OCI-LY7 (cell line): Measurements from ENCODE around the gene IQGAP2. TPM values are rescaled to one million over a fixed set of nuclear protein-coding genes. Genes with fewer than 3 reads are reported as not detected.

Experiments used
- BruUV-seq: library from RNA; stranded (reverse); fragments of 400-500 nt; replicated peaks from 2 replicates; lab custom pipeline; 2021; lab: Mats Ljungman, UMichigan
- CTCF ChIA-PET: fragments of 300-600 bp; sonication (Branson Sonifier 250); formaldehyde crosslinking; loops from one replicate; lab custom pipeline; 2022; ENCODE audit warnings: antibody characterized with exemption; ENCODE audit not compliant: unreplicated experiment; lab: Charles Lee
- POLR2A ChIA-PET: fragments of 300-600 bp; sonication (Branson Sonifier 250); formaldehyde crosslinking; loops from one replicate; lab custom pipeline; 2022; ENCODE audit warnings: antibody characterized with exemption; lab: Charles Lee
- DNase-seq: peaks from one replicate; pipeline ENCODE4 v3.0.0-alpha.2; 2015; ENCODE audit warnings: low spot score
- H2AFZ ChIP-seq: fragments of 200-600 bp; sonication (generic), shearing (Covaris generic); 2 replicates; pipeline ENCODE4 v1.6.1; 2014; ENCODE audit warnings: mild to moderate bottlenecking, antibody characterized with exemption, low read length, moderate library complexity
- H3K27ac ChIP-seq: fragments of 200-600 bp; sonication (generic); 2 replicates; pipeline ENCODE4 v1.5.1; 2014; ENCODE audit warnings: mixed run types, low read depth, mild to moderate bottlenecking, moderate library complexity, low read length, inconsistent platforms; ENCODE audit not compliant: poor library complexity, severe bottlenecking
- H3K36me3 ChIP-seq: fragments of 200-600 bp; sonication (generic); 2 replicates; pipeline ENCODE4 v1.6.1; 2014; ENCODE audit warnings: mild to moderate bottlenecking, antibody characterized with exemption, low read length, moderate library complexity, mixed read lengths; ENCODE audit not compliant: insufficient read depth
- H3K4me1 ChIP-seq: fragments of 200-600 bp; sonication (generic); 2 replicates; pipeline ENCODE4 v1.5.1; 2014; ENCODE audit warnings: mild to moderate bottlenecking, low read length; ENCODE audit not compliant: insufficient read depth, poor library complexity, severe bottlenecking
- H3K4me2 ChIP-seq: fragments of 200-600 bp; sonication (generic); 2 replicates; pipeline ENCODE4 v1.6.1; 2014; ENCODE audit warnings: mild to moderate bottlenecking, low read length
- H3K4me3 ChIP-seq: fragments of 200-600 bp; sonication (generic); 2 replicates; pipeline ENCODE4 v1.5.1; 2014; ENCODE audit warnings: mild to moderate bottlenecking, low read depth, low read length; ENCODE audit not compliant: poor library complexity, severe bottlenecking
- H3K79me2 ChIP-seq: fragments of 200-600 bp; sonication (generic); 2 replicates; pipeline ENCODE4 v1.6.1; 2016; ENCODE audit warnings: low read depth, mild to moderate bottlenecking, low read length, moderate library complexity, mixed read lengths; ENCODE audit not compliant: insufficient read depth
- H3K9me2 ChIP-seq: fragments of 200-600 bp; sonication (generic); 2 replicates; pipeline ENCODE4 v1.6.1; 2016; ENCODE audit warnings: mild to moderate bottlenecking, low read length, mixed read lengths; ENCODE audit not compliant: insufficient read depth
- H3K9me3 ChIP-seq: fragments of 200-600 bp; sonication (generic); 2 replicates; pipeline ENCODE4 v1.6.1; 2014; ENCODE audit warnings: mild to moderate bottlenecking, mixed run types, low read length, mixed read lengths
- H4K20me1 ChIP-seq: fragments of 200-600 bp; sonication (generic); 2 replicates; pipeline ENCODE4 v1.6.1; 2014; ENCODE audit warnings: mild to moderate bottlenecking, antibody characterized with exemption, low read length, moderate library complexity, mixed read lengths; ENCODE audit not compliant: insufficient read depth
- CTCF ChIP-seq: fragments of 200-600 bp; sonication (generic); conservative IDR thresholded peaks from 2 replicates; pipeline ENCODE4 v1.5.1; 2014; ENCODE audit warnings: mild to moderate bottlenecking, antibody characterized with exemption, low read length, moderate library complexity, mixed read lengths
- EZH2phosphoT487 ChIP-seq: fragments of 200-600 bp; sonication (generic); IDR thresholded peaks from 2 replicates; pipeline ENCODE4 v1.6.1; 2018; ENCODE audit warnings: low read depth, borderline replicate concordance, mild to moderate bottlenecking, mixed run types, antibody characterized with exemption, low read length, moderate library complexity, mixed read lengths
- intact Hi-C: fragments of 100-400 bp; cut with micrococcal nuclease; formaldehyde crosslinking; loops from one replicate; pipeline ENCODE4 v1.10.0; 2022; ENCODE audit not compliant: unreplicated experiment
- total RNA-seq, 2 experiments: library from RNA; depleted of rRNA in 1 of 2; stranded (reverse); fragments of >200 nt in 1 of 2; shearing (Covaris generic) in 1 of 2; gene quantifications; 2 replicates each; pipeline ENCODE4 v1.2.3, GENCODE V29; 2014 to 2022

IQGAP2 gene
- total RNA-seq, 2 experiments from 2014 or later, result 30.0 to 50.2 TPM

DNA sequence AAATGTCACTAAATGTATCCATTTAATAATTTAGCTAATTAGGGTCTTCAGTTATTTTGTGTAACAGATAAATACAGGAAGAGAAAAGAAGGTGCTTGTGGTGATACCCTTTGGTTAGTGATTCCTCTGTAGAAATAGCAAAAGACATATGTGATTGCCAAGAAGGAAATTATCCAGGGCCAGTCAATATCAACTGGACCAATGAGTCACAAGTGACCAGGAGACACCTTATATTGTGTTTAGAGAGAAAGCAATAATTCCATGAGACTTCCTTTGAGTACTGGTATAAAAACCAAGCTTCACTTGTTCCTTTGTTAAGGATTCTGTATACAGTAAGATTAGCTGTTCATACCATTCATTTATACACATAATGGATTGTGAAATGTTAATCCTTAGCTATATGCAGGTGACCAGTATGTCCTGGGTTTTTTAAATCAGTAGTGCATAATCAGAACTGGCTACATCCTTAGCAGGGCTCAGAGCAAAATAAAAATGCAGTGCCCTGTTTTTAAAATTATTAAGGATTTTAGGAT lies 301.1 kb downstream of the IQGAP2 start:
- Histone ChIP-seq H3K36me3 (peaks cover 52% of the 10 kb centered on the region), H3K9me2 (no peaks in the 10 kb centered on the region), H3K4me2 (no peak overlapping the region), H3K9me3 (no peaks in the 10 kb centered on the region), H3K4me1 (no peaks in the 10 kb centered on the region), H4K20me1 (no peaks in the 10 kb centered on the region), H3K27ac (no peak overlapping the region), H3K79me2 (no peaks in the 10 kb centered on the region), H2AFZ (no peak overlapping the region), H3K4me3 (no peak overlapping the region)
- no peak for DNase-seq
- ChIA-PET CTCF (no interaction called here), POLR2A (interaction anchor here (0.5 to 2.1 kb wide), 6 partner anchors 17 to 73 kb away, joined by 3 to 7 read pairs (median 4); no protein-coding TSS in a partner anchor)
- intact Hi-C loops, result no loop called here
- TF ChIP-seq EZH2phosphoT487, result no peak
- no TSS peak for BruUV-seq

DNA sequence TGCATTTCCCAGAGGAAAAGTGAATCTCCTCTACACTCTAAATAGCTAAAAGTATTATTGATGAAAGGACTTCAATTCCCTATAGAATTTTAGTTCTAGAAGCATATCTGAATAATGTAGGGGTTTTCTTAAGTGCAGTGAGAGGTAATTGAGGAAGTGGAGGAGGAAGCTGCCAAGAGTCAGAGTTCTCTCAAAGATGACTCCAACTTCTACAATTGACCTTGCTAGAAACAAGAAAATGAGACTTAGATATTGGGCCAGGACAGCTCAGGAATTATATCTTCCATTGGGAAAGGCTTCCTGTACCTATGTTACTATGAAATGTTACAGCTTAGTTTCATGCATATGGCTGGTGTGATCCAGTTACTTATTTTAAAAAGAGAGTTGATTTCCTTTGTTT lies 302.5 kb downstream of the IQGAP2 start:
- Histone ChIP-seq H3K79me2 (no peaks in the 10 kb centered on the region), H3K4me3 (no peak overlapping the region), H3K4me1 (no peaks in the 10 kb centered on the region), H3K9me2 (no peaks in the 10 kb centered on the region), H4K20me1 (no peaks in the 10 kb centered on the region), H2AFZ (no peak overlapping the region), H3K9me3 (no peaks in the 10 kb centered on the region), H3K27ac (no peak overlapping the region), H3K4me2 (no peak overlapping the region), H3K36me3 (peaks cover 47% of the 10 kb centered on the region)
- no peak for DNase-seq
- intact Hi-C loops, result no loop called here
- ChIA-PET POLR2A (interaction anchor here (0.8 to 2.1 kb wide), 3 partner anchors 15 to 53 kb away, joined by 3 to 4 read pairs (median 4); no protein-coding TSS in a partner anchor), CTCF (no interaction called here)
- no peak for TF ChIP-seq CTCF
- no peak for TF ChIP-seq EZH2phosphoT487
- no TSS peak for BruUV-seq

GRCh38 chr5:76709762-76710161 lies 306.7 kb downstream of the IQGAP2 start:
- Histone ChIP-seq H3K9me2 (no peaks in the 10 kb centered on the region), H3K79me2 (no peaks in the 10 kb centered on the region), H3K4me1 (no peaks in the 10 kb centered on the region), H3K27ac (no peak overlapping the region), H2AFZ (no peak overlapping the region), H3K4me2 (no peak overlapping the region), H4K20me1 (no peaks in the 10 kb centered on the region), H3K36me3 (peaks cover 12% of the 10 kb centered on the region; the same call in 1 of the 2 replicates), H3K4me3 (no peak overlapping the region), H3K9me3 (no peaks in the 10 kb centered on the region)
- no peak for TF ChIP-seq EZH2phosphoT487
- TF ChIP-seq CTCF, result no peak
- BruUV-seq, result no TSS peak
- POLR2A ChIA-PET, result interaction anchor here (0.7 kb wide), 1 partner anchor 47 kb away, joined by 3 read pairs; no protein-coding TSS in a partner anchor
- CTCF ChIA-PET, result no interaction called here
- no peak for DNase-seq
- intact Hi-C loops, result no loop called here
